HEK293T (cell line): ENCODE measurements around the gene NEK1.
"Not testable (repeated sequence)": the region's sequence is repeated elsewhere in the genome, so short reads cannot be mapped to it uniquely, and the experiment has no call there.

Experiments used
- ARNT ChIP-seq: fragments of 450-650 bp; IDR thresholded peaks from 2 replicates; pipeline ENCODE4 v1.6.1; 2017; ENCODE audit warnings: mild to moderate bottlenecking
- BHLHE40 ChIP-seq: fragments of 450-650 bp; IDR thresholded peaks from 2 replicates; pipeline ENCODE4 v1.6.1; 2016; ENCODE audit warnings: mild to moderate bottlenecking, moderate library complexity, borderline replicate concordance
- CTBP1 ChIP-seq: fragments of 450-650 bp; IDR thresholded peaks from 2 replicates; pipeline ENCODE4 v1.6.1; 2016; ENCODE audit warnings: borderline replicate concordance
- ELF4 ChIP-seq: fragments of 450-650 bp; IDR thresholded peaks from 2 replicates; pipeline ENCODE4 v1.6.1; 2017; ENCODE audit warnings: antibody characterized with exemption
- FOXK2 ChIP-seq: fragments of 450-650 bp; IDR thresholded peaks from 2 replicates; pipeline ENCODE4 v1.6.1; 2016; ENCODE audit warnings: mild to moderate bottlenecking
- NFRKB ChIP-seq: fragments of 450-650 bp; IDR thresholded peaks from 2 replicates; pipeline ENCODE4 v1.6.1; 2016; ENCODE audit warnings: mild to moderate bottlenecking, moderate library complexity
- SP1 ChIP-seq: fragments of 450-650 bp; IDR thresholded peaks from 2 replicates; pipeline ENCODE4 v1.6.1; 2017

- TF ChIP-seq FOXK2, NFRKB, BHLHE40, SP1, CTBP1, ELF4, ARNT: not testable (repeated sequence)
Observed at GRCh38 chr4:169624012-169624411, 11.6 kb upstream of the NEK1 start.
